ENCODE results near the gene FAM136A.
"Not testable (repeated sequence)": the region's sequence is repeated elsewhere in the genome, so short reads cannot be mapped to it uniquely, and the experiment has no call there.

The FAM136A gene

GRCh38 chr2:70297828-70298227, 4.0 kb downstream of the FAM136A start:
- not testable (repeated sequence) for DNase-seq

- DNase-seq = no peak
These were observed 18.2 kb downstream of the FAM136A start for GRCh38 chr2:70283500-70284191.

- no peak for DNase-seq
These were observed 19.4 kb downstream of the FAM136A start for GRCh38 chr2:70282439-70282838.

GRCh38 chr2:70280242-70280798, 21.5 kb downstream of the FAM136A start:
- DNase-seq = no peak

GRCh38 chr2:70270323-70270722, 31.5 kb downstream of the FAM136A start:
- DNase-seq = no peak

GRCh38 chr2:70269422-70270302, 32.2 kb downstream of the FAM136A start:
- DNase-seq = not testable (repeated sequence)

- not testable (repeated sequence) for DNase-seq
These were observed 34.9 kb downstream of the FAM136A start for GRCh38 chr2:70266925-70267324.

- DNase-seq = no peak
These were observed 40.4 kb downstream of the FAM136A start for GRCh38 chr2:70261501-70261900.

- DNase-seq = peak; percentile 16
These were observed 43.4 kb downstream of the FAM136A start for GRCh38 chr2:70258532-70258875.

GRCh38 chr2:70255637-70256314, 46.1 kb downstream of the FAM136A start:
- DNase-seq = no peak

GRCh38 chr2:70250434-70250833, 51.4 kb downstream of the FAM136A start:
- no peak for DNase-seq

GRCh38 chr2:70248181-70248847, 53.6 kb downstream of the FAM136A start, which contains the start of gene TIA1:
TIA1 (minus strand) TSS chr2:70248628; CDS start chr2:70248430, 198 bp downstream.
- peak; percentile 97 for DNase-seq

GRCh38 chr2:70247364-70248180, 54.3 kb downstream of the FAM136A start:
- DNase-seq = peak; percentile 35

Measured in fibroblast of skin of back (primary cell).